Stimulated activated naive CD4-positive, alpha-beta T cell treated with Interleukin-2 at 50 U/mL for 16 hours (primary cell): Measurements from ENCODE around the gene MCTP1.
"Not testable (repeated sequence)": the region's sequence is repeated elsewhere in the genome, so short reads cannot be mapped to it uniquely, and the experiment has no call there.

ENCODE experiments used
- DNase-seq: peaks from one replicate; lab custom pipeline; 2025; lab: John Stamatoyannopoulos, UW

MCTP1 gene

DNA sequence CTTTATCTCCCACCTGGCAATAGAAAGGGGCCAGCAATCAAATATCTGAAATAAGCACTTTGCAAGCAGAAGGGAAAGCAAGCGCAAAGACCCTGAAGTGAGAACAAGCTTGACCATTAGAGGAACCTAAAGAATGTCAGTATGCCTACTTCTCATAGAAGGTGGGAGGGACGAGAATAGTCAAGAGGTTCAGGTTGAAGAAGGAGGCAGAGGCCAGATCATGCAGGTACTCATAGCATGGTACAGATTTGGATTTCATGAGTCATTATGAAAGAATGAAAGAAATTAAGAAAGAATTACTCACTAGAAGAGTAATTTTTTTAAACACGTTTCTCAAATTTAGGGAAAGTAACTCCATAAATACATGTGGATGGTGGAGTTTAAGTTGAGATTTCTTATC is 33.7 kb downstream of the MCTP1 start:
- DNase-seq, result no peak

DNA sequence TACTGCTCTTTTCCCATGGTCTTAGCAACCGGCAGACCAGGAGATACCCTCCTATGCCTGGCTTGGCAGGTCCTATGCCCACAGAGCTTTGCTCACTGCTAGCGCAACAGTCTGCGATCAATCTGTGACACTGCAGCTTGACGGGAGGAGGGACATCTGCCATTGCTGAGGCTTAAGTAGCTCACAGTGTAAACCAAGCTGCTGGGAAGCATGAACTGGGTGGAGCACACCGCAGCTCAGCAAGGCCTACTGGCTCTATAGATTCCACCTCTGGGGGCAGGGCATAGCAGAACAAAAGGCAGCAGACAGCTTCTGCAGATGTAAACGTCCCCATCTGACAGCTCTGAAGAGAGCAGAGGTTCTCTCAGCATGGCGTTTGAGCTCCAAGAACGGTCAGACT is 40.4 kb downstream of the MCTP1 start:
- no peak for DNase-seq

DNA sequence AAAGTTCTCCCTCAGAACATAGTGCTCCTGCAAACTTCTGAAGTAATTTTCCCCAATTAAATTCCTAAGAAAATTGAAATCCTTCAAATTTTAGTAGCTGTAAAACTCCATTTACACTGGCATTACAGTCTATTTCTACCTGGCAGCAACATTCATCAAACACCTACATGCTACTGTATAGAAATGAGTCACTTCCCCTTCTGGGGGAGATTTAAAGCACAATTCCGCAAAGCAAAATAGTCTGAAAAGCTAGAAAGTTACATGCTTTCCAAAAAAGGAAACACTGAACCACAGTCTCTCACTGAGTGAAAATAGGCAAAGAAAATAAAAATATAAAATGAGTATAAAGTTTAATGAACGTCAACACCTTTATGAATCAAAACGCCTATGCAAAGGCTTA is 43.3 kb downstream of the MCTP1 start:
- DNase-seq, result no peak

DNA sequence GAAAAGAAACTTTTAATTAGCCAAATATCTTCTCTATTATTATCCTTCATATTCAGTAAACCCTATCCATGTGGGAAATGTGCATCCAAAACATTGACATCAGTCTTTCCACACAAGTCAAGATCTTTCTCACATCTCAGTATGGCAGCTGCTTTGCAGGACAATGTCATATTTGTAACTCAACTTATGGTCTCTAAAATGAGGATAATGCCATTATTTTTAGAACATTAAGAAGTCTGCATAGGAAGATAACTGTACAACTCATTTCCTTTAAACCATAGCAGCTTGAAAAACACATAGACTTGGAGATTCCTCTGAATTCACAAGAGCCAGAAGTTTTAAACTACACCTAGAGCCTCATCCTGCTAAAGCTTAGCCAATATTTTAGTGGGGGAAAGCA is 43.7 kb downstream of the MCTP1 start:
- no peak for DNase-seq

DNA sequence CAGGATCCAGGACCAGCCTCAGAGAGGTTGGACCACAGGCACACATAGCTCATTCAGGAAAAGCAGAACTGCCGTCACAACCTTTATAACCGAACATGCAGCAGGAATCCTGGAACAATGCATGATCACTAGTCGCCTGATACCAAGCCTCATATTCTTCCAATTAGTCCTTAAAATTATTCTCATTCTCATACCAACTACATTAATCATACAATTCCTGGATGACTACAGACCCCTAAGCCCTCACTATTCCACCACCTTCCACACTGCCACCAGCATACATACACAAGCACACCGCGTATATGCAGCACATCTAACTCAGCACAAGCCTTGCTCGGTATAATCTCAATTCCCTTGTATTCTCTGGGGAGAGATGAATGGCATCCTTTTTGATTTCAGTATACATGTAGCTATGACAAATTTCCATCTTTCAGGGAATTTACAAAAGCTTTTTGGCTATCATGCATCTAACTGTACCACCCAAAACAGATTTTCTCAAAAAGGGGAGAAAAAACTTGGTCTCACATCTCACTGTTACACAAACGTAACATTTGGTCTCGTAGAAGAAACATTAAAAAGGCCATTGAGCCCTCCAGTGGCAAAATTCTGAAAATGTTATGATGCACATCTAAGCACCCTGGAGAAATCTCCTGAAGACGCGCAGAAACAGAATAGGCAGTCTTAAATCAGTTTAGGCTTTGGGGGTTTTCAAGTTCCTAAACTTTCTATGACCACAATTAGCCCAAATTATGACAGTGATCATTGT is 46.2 kb downstream of the MCTP1 start:
- no peak for DNase-seq

DNA sequence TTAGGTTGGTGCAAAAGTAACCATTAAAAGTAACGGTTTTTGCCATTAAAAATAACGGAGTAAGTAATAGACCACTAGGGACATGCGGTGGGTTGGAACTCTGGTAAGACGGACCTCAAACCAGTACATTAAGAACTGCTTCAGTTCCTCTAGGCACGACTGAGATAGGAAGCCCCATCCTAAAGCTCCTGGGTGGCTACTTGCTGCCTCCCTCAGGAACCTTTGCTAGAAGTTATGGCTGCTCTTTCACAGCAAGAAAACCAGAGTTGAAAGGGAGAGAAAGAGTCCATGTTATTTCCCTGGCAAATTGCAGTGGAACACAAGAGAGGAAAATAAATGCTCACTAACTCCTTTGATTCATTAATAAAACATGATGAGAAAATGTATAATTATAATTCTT is 47.6 kb downstream of the MCTP1 start:
- DNase-seq, result no peak

DNA sequence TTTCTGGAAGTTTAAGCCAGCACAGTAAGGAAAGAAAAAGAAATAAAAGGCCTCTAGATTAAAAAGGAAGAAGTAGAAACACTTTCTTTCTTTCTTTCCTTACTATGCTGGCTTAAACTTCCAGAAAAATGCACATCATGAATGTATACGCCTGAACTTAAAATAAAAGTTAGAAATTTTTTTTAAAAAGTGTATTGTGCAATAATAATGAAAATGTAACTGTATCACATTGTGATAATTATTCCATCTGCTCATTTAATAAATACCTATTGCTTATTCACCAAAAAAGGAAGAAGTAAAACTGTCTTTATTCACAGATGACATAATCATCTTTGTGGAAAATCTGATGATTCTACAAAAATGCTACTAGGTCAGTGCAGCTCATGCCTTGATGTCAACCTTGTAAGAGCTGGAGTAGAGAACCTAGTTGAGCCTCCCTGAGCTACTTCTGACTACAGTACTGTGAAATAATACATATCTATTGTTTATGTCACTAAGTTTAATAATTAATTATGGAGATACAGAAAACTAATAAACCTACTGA is 49.4 kb downstream of the MCTP1 start:
- DNase-seq, result no peak

DNA sequence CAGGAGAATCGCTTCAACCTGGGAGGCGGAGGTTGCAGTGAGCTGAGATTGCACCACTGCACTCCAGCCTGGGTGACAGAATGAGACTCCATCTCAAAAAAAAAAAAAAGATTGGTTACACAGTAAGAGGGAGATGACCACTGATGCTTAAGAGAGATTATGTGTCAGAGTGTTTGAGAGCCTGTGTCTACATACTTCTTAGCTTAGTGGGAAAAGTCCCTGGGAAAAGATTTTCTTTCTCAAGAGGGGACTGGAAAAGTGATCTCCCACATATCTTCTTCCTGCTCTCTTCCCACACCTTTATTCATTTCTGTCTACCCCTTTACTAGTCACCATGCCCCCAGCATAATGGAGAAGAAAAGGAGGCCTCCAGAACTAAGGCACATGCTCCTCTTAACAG is 55.2 kb downstream of the MCTP1 start:
- DNase-seq, result no peak

DNA sequence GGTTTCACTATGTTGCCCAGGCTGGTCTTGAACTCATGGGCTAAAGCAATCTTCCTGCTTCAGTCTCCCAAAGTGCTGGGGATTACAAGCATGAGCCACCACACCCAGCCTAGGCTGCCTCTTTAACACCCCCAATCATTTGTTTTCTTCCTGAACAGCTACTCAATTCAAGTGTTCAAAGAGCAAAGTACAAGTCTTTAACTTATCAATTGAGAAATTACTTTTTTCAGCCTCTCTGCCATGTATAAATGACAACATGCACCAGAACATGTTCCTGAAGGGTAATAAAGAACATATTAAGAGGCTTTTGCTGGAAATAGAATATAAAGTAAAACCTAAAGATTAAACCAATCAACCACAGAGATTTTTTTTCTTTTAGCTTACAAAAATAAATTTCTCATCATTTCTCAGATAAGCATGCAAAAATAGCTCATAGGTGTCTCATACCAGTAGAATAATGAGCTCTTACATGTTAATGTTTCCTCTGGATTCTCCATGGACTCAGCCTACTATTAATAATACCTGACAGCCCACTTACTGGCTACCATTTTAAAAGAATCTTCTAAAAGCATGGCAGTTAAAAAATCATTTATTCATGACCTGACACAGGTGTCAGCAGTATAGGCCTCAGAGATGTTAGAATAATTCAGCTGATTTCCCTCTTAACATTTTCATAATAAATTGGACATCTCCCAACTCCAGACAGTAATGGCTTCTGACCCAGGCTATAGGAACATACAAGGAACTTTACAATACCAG is 60.0 kb downstream of the MCTP1 start:
- no peak for DNase-seq

DNA sequence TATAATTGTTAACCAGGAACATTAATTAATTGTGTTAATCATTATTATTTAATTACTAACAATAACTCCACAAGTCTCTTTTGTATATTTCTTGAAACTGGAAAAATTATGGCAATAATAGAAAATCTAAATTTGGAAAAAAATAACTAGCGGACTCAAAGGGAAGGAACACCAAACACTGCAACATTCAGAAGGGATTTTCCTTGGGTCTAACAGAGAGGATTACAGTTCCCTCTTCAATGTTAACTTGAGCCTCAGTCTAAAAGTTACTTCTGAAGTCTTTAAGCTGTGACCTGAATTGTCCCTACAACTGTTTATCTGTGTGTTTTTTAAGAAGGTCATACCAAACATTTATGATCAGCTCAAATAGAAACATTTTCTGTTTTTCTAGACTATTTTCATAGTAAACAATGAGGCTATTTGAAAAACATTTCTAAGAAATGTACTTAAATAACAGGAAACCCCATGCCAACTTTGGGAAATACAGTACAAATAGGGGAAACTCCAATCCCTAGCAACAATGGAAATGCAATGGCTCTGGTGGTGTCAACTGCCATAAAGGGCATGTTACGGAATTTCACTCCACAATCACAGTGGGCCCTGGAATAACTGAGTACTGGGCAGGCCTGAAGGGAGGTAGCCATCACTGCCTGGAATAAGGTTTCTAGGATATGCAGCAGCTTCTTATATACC is 61.2 kb downstream of the MCTP1 start:
- DNase-seq, result no peak

DNA sequence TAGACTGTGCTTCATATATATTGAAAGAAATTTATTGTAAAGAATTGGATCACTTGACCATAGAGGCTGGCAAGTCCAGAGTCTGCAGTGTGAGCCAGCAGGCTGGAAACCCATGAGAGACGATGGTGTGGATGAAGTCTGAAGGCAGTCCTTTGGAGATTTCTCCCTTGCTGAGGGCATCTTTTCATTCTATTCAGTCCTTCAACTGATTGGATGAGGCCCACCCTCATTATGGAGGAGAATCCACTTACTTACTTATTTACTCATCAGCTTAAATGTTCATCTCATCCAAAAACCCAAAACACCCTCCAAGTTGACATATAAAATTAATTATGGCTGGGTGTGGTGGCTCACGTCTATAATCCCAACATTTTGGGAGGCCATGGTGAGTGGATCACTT is 62.1 kb downstream of the MCTP1 start:
- DNase-seq, result no peak

DNA sequence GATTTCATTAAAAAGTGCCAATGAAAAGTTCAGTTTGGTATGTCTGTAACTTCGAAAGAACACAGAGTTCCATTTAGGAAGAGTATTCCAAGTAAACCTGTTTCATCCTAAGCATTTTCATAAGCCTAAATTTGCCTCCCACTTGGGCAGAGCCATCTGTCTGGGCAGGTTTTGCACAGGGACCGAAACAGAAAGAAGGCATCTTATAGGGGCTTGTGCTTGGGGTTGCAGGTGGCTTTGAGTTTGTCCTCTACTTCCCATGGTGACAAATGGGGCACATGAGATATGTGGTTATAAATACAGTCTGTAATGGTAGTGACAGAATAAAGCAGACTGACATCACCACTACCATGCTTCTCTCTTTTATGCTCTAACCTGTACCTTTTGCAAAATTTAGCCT is 63.7 kb downstream of the MCTP1 start:
- DNase-seq, result no peak

DNA sequence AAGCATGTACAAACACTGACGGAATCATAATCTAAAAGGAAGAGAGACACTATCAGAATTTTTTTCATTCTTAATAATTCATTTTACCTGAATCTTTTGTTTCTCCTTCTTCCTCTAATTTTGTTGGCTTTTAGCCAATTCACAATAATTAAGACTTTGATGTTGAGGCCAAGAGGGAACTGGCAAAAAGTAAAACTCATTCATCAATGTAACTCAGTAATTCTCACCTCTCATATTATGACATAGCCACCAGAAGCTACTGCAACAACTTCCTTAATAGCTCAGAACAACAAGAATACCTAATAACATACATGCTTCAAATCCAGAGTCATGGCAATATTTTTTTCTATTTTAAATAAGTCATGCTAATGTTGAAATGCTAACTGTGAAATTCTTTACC is 64.5 kb downstream of the MCTP1 start:
- DNase-seq, result no peak

DNA sequence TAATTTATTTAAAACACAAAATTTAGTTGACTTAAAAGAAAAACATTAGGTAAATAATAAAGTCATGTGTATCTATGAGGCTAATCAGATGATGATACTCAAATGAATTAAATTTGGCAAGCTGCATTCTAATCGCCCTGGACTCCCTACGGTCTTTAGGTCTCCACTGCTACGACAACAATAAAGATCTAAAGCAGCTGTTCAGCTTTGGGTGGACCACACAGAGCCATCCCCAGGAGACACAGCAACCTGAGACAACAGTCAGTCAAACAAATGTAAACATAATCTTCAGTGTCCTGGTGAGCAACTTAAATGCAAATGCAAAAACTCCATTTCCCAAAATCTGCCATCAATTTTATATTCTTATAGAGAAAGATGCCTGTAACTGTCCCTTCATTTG is 65.5 kb downstream of the MCTP1 start:
- no peak for DNase-seq

DNA sequence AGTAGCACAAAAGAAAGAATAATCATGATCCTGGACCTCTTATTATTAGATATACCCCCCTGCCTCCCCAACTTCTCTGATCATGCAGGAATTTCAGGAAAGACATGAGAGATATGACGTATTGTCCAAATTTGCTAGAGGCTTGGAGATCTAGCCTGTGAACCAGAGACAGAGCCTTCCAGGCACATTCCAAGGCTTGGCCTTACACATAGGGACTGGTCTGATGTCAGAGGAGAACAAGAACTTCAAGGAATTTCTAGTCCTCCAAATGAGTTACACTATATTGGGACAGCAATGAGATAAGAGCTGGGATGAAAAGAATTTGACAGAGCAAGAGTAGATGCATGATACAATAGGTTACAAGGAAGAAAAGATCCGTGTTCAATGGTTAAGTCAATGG is 67.0 kb downstream of the MCTP1 start:
- DNase-seq, result no peak

DNA sequence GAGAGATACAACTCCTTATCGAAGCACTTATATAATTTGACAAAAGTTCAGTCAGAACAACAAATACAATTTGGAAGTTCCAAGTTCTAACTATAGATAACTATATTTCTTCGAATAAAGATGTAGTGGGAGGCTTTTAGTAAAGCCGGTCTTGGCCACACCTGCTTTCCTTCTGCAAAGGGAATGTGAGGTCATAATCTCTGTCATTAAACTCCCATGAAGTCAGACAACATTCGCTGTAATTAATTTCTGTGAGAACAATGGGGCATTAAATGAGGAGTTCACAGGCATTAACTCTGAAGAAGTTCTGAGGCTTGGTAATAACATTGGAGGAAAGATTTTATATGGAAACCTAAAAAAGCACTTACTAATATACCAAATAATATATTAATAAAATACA is 67.5 kb downstream of the MCTP1 start:
- DNase-seq, result no peak

DNA sequence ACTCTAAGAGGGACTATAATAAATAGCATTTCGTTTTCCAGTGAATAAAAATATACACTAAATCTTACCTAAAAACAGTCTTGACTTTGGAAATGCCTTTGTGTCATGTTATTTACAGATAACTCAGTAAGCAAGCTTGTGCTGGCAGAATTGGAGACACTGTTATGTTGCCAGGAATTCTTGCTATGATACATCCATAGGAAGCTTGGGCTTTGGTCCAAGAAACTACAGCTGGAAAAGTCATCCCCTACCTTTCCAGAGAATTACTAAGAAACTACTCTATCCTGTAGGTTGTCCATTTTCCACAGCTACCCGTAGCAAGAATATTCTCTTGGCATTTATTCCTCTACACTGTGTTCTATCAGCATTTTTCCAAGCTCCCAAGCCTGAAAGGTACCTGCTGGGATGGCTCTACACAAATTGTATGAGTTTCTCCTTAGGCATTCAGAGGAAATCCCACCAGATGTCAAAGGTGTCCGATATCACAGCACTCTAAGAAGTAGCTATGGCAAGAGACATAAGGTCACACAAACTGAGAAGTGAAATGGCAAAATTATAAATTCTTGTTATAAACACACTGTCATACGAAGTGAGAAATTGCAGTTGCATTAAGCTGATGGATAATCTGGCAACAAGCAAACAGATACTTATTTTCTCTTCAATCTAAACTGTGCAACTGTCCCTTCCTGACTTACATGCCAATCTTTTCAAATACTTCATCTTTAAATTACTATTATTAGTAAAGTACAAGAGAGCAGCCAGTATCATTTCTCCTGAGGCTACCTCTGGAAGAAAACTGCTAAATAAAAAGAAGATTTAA is 68.5 kb downstream of the MCTP1 start:
- DNase-seq, result no peak

DNA sequence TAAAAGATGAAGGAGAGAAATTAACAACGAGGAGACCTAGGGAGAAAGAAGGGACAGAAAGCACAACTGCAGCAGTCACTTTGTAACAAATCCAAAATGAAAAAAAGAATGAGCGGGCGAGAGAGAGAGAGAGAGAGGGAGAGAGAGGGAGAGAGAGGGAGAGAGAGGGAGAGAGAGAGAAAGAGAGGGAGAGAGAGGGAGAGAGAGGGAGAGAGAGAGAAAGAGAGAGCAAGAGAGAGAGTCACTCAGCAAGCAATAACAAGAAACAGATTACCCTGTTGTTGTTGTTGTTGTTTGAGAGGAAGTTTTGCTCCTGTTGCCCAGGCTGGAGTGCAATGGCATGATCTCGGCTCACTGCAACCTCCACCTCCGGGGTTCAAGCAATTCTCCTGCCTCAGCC is 77.1 kb downstream of the MCTP1 start:
- DNase-seq, result not testable (repeated sequence)

DNA sequence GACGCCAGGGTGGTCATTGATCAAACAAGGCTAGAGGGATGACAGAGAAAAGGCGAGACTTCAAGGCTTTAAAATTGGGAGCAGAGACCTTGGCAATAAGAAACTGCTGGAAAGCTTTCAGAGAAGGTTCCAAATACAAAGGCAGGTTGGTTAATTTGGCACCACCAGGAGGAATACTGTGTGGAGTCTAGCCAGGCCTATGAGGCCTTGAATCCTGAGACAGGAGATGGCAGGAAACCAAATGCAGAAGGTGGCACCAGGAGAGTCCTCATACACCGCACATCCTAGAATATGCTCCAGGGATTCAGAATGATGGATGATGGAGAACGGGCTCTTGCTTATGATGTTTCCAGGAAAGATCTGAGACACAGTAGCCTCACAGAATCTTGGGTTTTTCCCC is 90.0 kb downstream of the MCTP1 start:
- no peak for DNase-seq

DNA sequence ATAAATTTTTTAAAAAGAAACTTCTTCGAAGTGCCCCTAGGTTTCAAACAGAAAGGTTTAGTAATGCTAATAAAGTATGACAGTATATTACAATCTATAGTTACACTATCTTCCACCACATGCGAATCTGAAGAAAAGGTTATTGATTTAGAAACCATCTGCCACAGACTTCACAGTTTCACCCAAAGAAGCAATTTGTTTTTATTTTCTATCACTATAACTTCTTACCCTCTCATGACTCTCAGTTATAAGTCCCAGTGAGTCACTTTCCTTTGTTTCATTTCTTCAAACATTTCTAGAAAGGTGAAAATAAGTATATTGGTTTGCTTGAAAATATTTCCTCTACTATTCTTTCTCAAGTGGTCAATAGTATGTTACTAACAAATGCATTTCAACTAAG is 93.6 kb downstream of the MCTP1 start:
- no peak for DNase-seq

DNA sequence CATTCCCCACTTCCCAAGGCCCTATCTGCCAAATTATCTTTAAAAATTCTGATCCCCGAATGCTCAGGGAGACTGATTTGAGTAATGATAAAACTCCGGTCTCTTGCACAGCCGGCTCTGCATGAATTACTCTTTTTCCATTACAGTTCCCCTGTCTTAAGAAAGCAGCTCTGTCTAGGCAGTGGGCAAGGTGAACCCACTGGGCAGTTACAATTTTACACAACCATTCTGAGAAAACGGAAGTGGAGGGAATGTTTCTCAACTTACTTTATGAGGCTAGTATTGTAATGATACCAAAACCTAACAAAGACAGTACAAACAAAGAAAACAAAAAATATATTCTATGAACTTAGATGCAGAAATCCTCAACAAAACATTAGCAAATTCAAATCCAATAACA is 100.0 kb downstream of the MCTP1 start:
- DNase-seq, result no peak

DNA sequence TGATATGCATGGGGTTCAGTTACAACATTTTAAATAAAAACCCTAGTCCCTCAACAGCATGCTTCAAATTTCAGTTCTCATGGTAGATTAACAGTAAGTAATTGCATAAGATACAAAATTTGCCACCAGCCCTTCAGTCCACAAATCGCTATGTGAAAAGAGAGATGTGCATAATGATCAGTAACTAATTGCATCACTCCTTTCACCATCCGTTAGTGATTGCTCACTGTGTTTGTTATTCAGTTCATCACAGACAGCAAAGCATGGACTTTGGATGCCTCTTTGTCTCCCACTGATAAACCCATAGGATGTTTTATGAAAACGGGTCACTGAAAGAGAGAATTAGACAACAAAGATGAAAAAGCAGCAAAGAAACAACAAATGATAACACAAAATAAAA is 103.2 kb downstream of the MCTP1 start:
- no peak for DNase-seq
